ENCODE measurements around the gene SPON1. TPM values are rescaled to one million over a fixed set of nuclear protein-coding genes. Genes with fewer than 3 reads are reported as not detected.
"Not testable (repeated sequence)": the region's sequence is repeated elsewhere in the genome, so short reads cannot be mapped to it uniquely, and the experiment has no call there.

The SPON1 gene
- total RNA-seq, 1 donor from 2014 or later, result 0.68 TPM

- DNase-seq (ENCODE audit: low spot score), result no peak
- ATAC-seq, result no peak
Observed at GRCh38 chr11:13974631-13975030, 12.1 kb downstream of the SPON1 start.

GRCh38 chr11:13983081-13983751 is 20.7 kb downstream of the SPON1 start:
- no peak for DNase-seq (ENCODE audit: low spot score)
- no peak for ATAC-seq

GRCh38 chr11:13984616-13985450 is 22.3 kb downstream of the SPON1 start:
- ATAC-seq (no peak), DNase-seq (ENCODE audit: low spot score) (no peak)

DNA sequence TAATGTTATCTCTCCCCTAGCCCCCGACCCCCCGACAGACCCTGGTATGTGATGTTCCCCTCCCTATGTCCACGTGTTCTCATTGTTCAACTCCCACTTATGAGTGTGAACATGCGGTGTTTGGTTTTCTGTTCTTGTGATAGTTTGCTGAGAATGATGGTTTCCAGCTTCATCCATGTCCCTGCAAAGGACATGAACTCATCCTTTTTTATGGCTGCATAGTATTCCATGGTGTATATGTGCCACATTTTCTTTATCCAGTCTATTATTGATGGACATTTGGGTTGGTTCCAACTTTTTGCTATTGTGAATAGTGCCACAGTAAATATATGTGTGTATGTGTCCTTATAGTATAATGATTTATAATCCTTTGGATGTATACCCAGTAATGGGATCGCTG is 24.2 kb downstream of the SPON1 start:
- ATAC-seq, result not testable (repeated sequence)

GRCh38 chr11:13992158-13992856 is 29.8 kb downstream of the SPON1 start:
- not testable (repeated sequence) for ATAC-seq; DNase-seq (ENCODE audit: low spot score)

More for the DNA sequence above, 24.2 kb downstream of the SPON1 start:
- DNase-seq (ENCODE audit: low spot score), result not testable (repeated sequence)

DNA sequence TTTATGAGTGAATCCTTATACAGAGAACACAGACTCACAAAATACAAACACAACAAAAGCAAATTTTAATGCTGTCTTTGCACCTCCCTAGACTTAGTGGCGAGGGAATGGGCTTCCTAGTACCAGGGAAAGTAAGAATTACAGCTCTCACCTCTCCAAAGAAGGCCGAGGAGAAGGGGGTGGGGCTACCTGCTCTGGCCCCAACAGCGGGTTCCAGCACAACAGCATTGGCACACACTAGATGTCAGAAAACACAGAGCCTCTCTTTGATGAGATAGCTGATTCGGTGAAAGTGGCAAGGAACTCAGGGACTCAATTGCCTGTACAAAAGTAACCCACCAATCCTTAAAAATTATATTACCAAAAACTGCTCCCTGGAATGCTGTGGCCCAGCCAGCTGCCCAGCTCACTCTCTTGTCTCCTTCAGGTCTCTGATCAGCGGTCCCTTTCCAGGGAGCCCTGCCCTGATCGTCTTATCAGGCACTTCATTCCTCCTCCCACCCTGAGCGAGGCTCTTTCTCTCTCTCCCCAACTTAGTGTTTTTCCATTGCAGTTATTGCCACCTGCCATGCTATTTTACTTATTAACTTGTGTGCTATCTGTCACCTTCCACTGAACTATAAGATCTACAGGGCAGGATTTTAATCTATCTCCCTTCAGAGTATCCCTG is 30.7 kb downstream of the SPON1 start:
- ATAC-seq (no peak), DNase-seq (ENCODE audit: low spot score) (no peak)

DNA sequence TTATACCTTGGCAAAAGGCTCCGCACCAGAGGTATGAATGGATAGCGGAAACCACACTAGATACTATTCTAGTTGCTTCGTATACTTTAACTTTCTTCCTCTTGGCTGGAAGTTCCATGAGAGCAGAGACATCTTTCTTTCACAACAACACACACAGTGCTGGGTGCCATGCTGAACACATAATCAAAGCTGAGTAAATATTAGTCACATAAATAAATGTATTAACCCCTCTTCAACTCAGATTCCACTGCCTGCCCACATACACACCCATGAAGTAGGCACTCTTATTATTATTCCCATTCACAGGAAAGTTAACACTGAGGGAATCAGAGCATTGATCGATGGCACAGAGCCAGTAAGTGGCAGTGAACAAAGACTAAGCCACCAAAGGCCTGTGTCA is 35.4 kb downstream of the SPON1 start:
- no peak for DNase-seq (ENCODE audit: low spot score)
- no peak for ATAC-seq

DNA sequence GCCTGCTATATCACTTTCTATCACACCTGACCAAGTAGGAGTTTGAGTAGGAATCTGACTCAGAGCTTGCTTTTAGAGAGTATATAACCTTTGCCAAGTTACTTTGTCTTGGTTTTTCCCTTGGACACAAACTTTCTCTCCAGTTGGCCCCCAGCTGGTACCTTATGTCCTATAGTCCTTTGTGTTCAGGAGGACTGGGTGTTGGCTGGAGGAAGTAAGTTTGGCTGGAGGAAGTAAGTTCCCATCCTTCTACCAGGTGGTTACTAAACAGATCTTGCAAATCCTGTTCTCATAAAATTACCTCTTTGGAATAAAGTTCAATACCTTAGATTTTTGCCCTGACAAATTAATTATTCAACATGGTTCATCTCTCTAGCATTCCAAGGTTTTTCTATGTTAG is 37.2 kb downstream of the SPON1 start:
- DNase-seq (ENCODE audit: low spot score), result no peak
- no peak for ATAC-seq

- no peak for DNase-seq (ENCODE audit: low spot score)
- no peak for ATAC-seq
Observed at GRCh38 chr11:14001597-14001996, 39.1 kb downstream of the SPON1 start.

DNA sequence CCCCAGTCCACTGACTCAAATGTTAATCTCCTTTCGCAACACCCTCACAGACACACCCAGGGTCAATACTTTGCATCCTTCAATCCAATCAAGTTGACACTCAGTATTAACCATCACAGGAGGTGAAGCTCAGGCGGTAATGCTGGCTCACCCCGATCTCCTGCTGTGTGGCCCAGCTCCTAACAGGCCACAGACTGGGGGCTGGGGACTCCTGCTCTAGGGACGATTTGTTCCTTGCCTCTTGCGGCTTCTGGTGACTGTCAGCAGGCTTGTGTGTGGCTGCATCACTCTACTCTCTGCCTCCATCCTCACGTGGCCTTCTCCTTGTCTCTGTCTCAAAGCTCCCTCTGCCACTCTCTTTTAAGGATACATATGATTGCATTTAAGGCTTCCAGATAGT is 45.0 kb downstream of the SPON1 start:
- no peak for DNase-seq (ENCODE audit: low spot score)
- no peak for ATAC-seq

GRCh38 chr11:14010665-14011064 is 48.1 kb downstream of the SPON1 start:
- DNase-seq (ENCODE audit: low spot score) (no peak), ATAC-seq (no peak)

DNA sequence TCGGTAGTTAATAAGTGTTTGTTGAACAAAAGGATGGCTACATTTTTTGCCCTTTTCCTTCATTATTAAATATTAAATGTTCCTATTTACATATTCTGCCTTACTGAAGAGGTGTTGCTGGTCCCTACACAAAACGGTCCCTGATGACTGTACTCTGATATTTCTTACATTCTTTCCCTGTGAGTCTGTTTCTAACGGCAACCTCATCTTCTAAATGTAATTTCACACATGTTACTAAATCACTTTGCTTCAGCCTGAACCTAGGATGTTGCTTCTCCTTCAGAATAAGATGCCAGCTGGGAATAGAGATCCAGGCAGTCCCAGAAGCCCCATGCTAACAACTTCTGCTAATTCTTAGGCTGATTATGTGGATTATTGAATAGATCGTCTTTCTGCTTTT is 50.3 kb downstream of the SPON1 start:
- DNase-seq (ENCODE audit: low spot score) (no peak), ATAC-seq (no peak)

GRCh38 chr11:14015711-14016110 is 53.2 kb downstream of the SPON1 start:
- ATAC-seq, result no peak
- no peak for DNase-seq (ENCODE audit: low spot score)

DNA sequence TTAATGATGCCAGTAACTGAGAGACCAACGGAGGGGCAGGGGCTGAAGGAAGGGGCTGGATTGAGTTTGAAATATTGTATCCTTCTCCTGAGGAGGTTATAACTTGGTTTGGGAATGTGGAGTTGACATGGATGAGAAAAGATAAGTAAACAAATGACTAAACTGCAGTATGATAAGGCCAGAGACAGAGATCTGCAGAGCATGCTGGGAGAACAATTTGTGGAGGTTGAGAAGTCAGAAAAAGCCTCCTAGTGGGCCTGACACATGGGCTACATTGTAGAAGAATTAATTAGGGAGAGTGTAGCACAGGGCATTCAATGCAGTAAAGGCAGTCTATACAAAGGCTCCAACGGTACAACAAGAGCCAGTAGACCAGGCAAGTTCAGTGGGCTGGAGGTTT is 55.9 kb downstream of the SPON1 start:
- DNase-seq (ENCODE audit: low spot score), result no peak
- ATAC-seq, result no peak

DNA sequence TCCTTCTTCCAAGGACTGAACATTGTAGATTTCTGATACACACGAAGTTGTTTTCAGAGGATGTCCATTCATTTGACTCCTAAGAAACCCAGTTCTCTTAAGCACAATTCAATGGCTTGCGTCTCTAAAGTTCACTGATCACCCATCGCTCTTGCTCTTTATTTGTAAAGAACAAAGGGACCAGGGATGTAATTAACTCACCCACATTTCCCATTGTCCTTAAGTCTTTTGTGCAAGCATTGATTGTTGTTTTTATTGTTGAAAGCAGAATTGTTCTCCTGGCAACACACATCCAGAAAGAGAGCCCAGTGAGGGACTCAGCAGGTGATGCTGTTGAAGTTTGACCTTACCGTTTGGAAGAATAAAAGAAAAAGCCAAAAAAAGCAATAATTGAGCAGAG is 59.2 kb downstream of the SPON1 start:
- ATAC-seq (no peak), DNase-seq (ENCODE audit: low spot score) (no peak)

- DNase-seq (ENCODE audit: low spot score) (no peak), ATAC-seq (no peak)
Observed at GRCh38 chr11:14022251-14022650, 59.7 kb downstream of the SPON1 start.

- ATAC-seq (no peak), DNase-seq (ENCODE audit: low spot score) (no peak)
Observed at GRCh38 chr11:14022821-14023220, 60.3 kb downstream of the SPON1 start.

DNA sequence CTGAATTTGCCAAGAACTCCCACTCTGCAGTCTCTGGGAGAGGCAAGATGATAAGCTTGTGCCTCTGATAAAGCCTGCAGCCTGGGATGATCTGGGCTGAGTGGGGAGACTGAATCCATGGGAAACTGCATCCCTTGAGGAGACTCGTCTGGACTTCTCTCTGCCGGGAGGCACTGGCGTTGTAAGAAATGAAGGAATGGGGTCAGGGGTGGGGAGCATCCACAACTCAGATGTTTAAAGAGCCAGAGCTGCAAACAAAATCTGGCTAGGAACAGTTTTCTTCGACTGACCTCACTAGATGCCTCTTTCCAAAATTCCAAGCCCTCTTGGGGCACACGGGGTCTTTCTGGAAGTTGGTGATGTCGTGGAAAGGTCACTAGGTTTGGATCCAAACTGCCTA is 64.4 kb downstream of the SPON1 start:
- no peak for ATAC-seq
- DNase-seq (ENCODE audit: low spot score), result no peak

GRCh38 chr11:14027525-14027924 is 65.0 kb downstream of the SPON1 start:
- ATAC-seq, result no peak

GRCh38 chr11:14029440-14029839 is 66.9 kb downstream of the SPON1 start:
- ATAC-seq (no peak), DNase-seq (ENCODE audit: low spot score) (no peak)

More at GRCh38 chr11:14027525-14027924, 65.0 kb downstream of the SPON1 start:
- no peak for DNase-seq (ENCODE audit: low spot score)

All from left lobe of liver (tissue), 2 donors.